Measurements from ENCODE around the gene PAPPA.
A peak's percentile ranks its signal among the peaks of the same experiment; 100 is the strongest.

PAPPA gene

DNA sequence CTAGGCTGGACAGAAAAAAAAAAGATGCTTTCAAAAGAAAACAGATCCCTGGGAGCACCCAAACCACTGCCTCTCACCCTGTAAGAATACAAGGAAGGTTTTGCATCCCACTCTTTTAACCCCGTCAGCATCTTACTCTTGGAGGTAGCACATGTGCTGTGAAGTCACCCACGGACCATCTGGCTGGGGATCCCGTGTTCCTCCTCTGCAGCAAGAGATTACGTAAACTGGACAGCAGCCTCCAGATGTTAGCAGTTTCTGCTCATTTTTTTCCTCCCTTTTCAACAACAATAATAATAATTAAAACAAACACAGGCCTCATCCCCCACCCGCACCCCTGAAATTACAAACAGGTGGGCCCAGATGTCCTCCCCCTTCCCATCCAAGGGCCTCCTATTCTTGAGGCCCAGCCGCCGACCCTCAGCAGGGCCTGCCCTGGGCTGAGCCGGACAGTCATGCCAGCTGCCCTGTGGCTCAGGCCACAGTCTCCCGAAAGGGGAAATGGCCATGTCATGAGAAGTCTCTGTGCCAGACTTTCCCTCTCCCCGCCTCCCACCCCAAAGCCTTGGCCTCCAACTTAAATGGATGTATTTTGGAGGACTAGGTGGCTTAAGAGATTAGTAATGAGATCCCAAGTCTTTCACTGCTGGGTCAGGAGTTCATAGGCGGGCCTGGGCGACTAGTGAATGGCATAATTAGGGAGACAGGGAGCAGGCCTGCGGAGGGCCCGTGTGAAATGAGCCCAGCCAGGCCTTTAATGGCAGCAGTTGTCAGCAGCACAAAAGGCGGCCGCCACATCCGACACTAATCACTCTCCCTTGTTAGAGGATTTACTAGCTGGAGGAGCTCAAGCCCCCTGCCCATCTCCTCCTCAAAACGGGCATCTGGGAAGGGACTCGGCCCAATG lies 165.1 kb downstream of the PAPPA start:
- peak; percentile 47 for DNase-seq (ENCODE audit: low spot score)

DNA sequence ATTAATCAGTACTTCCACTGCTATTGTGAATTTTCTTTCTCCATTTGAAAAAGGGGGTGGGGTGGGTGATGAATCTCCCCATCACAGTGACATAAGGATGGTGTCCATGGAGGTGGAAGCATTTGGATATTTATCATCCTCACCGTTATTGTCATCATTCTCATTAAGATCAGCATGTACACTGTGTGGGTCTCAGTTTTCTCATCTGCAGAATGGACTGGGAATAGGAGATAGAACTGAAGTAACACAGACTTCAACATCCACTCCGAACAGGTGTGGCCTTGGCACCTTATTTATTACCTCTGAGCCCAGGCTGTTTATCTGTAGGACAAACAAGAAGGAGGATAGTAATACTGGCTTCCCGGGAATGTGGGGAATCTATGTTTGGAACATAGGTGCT lies 165.9 kb downstream of the PAPPA start:
- no peak for DNase-seq (ENCODE audit: low spot score)

DNA sequence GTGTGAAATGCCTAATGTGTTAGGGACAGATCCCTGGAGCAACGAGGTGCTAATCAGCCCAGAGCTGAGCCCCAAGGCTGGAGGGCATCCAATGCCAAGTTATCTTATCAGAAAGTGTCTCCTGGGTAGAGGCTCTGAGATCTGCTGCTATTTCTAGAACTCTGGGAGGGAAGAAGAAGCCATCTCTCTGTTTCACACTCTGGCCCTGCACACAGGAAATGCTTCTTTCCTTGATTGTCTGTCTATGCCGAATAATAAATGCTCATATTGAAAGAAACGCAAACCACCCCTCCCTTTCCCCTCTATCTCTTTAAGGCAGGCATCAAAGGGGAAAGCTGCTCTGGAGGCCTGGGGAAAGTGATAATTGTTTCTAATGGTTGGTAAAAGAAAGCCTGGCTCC lies 166.7 kb downstream of the PAPPA start:
- no peak for DNase-seq (ENCODE audit: low spot score)

DNA sequence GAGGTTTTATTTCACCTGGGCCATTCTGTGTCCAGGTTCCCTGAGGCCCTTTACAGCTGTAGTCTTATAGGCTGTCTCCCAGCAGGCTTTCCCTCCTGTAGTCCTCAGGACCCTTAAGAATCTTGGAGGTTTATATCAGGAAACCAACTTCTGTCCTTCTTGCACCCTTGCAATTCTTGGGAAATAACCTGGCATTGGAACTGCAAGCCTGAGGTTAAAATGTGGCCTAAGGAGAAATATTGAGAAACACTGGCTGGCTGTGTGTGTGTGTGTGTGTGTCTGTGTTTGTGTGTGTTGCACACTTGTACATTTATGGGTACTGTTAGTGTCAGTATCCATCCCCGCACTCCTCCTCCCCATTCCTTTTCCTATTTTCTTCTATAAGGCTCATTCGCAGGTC lies 168.9 kb downstream of the PAPPA start:
- DNase-seq (ENCODE audit: low spot score) = no peak

DNA sequence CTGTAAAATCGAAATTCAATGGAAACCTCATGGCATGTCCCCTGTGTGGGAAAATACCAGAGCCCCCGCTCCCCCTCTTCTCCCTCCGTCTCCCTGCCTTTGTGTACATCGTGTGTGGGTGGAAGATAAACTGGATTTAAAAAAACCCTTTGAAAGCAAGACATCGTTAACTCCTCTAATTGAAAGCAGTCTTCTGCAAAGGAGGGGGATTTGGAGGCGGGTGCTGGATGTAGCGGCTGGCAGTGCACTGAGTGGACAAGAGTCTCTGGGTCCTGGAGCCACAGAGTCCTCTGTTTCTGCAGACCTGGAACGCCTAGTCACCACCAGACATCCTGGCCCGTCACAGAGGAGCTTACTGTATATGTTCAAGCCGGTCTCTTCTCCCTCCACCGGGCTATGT lies 169.4 kb downstream of the PAPPA start:
- no peak for DNase-seq (ENCODE audit: low spot score)

DNA sequence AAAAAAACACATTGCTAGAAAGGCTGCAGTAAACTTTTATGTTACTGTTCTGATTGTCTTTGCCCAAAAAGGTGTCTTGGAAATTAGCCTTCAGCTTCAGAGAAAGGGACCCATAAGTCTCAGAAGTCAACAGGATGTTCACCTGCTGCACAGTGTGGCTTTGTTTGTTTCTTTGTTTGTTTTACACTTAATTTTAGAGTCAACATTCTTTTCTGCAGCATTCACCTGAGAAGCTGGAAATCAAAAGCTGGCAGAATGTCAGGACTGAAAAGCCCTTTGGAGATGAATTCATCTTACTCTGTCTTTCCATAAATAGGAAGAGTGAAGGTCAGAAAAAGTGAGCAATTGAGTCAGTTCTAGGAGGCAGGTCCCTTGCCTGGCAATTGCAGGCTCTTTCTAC lies 170.0 kb downstream of the PAPPA start:
- DNase-seq (ENCODE audit: low spot score) = no peak

DNA sequence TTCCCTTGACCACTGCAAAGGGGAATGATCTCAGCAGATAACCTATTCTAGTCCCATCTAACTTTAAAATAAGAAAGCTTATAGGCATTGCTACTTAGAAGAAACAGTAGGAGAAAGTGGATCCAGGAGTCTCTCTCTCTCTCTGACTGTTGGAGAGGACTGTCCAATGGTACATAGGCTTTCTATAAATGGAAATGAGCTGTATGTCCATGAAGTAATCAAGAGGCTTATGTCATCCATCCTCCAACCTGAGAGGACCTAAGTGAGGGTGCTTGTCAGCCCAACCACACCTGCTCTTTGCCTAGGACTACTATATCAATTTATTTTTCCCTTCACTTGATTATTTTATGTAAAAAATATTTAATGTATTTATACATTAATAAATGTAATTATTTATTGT lies 172.3 kb downstream of the PAPPA start:
- no peak for DNase-seq (ENCODE audit: low spot score)

DNA sequence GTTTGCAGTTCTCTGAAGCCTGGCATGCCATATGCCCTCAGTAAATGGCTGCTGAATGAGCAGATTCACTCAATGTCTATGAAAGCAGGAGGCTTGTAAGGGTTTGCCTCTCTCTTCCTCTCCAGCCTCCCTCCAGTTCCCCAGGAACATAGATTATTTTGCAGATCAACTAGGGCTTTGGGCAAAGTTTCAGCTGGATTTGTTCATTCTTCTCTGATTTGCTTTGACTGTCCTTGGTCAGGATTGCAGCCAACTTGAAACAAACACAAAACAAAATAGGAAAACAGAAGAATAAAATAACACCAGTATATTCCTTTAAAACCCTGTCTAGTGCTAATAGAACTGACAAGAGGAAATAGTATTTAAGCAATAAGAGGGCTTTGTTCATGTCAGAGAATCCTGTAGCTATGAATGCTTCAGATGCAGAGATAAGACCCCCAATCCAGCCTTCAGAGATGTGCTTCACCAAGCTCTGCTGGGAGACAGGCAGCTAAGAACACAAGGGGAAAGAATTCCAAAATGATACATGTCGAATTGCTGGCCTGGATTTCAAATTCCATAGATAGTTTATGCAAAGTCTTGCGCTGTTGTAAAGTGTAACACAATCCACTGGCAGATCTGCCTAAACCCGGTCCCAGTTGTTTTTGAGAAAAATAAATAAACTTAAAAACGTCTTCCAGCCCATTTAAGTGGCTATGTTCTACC lies 174.3 kb downstream of the PAPPA start:
- peak; percentile 58 for DNase-seq (ENCODE audit: low spot score)

DNA sequence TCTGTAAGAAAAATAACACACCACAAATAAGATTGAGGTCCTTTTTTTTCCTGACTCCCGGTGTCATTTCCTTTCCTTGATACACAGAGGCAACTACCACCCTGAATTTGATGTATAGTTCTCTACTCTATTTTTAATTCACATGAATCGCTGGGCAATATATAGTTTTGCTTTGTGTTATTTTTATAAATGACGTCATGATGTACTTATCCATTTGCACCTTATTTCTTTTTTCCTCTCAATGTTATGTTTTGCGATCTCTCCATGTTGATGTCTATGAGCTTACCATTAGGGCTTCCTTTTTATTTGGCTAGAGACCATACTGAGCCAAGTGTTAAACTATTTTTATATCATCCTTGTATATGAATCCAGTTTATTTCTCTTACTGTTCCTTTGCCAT lies 175.9 kb downstream of the PAPPA start:
- no peak for DNase-seq (ENCODE audit: low spot score)

DNA sequence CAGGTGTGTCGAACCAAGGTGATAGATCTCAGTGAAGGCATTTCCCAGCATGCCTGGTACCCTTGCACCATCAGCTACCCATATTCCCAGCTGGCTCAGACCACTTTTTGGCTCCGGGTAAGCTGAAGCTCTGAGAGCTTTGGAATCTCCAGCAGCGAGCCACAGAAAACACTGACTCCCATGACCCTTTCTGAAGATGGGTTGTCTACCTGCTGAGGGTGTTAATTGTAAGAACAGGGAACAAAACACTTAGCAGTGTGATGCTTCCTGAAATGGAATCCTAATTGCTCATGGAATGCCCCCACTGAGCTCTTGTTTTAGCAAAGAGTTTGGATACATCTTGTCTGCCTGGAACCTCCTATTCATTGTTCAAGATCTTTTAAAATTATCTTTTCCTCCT lies 177.7 kb downstream of the PAPPA start:
- no peak for DNase-seq (ENCODE audit: low spot score)

DNA sequence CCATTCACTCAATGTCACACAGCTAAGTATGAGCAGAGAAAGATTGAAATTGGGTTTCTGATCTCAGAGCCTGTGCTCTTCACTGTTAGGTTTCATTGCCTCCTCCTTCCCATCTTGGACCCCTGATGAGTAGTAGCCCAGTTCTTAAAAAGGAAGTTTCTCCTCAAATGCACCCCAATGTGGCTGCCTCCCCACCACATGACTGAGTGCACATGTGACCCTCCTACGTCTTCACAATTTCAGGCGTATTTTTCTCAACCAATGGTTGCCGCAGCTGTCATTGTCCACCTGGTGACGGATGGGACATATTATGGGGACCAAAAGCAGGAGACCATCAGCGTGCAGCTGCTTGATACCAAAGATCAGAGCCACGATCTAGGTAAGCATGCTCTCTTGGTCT lies 178.5 kb downstream of the PAPPA start:
- DNase-seq (ENCODE audit: low spot score) = no peak

DNA sequence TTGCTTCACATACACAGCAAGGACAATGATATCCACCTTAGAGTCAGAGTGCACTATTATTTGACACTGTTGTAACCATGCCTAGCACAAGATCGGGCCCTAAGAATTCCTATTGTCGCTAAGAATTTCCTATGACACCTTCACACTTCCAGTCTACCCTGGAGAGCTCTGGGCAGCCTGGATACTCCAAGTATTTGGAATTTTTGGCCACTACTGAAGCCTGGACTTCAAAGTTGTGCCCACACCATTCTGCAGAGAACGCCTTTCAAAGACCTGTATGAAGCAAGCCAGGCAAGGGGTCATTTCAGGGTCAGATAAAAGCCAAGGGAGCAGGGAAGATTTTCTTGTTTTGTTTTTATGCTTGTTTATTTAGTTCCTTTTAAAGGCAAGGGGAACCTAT lies 179.7 kb downstream of the PAPPA start:
- DNase-seq (ENCODE audit: low spot score) = no peak

DNA sequence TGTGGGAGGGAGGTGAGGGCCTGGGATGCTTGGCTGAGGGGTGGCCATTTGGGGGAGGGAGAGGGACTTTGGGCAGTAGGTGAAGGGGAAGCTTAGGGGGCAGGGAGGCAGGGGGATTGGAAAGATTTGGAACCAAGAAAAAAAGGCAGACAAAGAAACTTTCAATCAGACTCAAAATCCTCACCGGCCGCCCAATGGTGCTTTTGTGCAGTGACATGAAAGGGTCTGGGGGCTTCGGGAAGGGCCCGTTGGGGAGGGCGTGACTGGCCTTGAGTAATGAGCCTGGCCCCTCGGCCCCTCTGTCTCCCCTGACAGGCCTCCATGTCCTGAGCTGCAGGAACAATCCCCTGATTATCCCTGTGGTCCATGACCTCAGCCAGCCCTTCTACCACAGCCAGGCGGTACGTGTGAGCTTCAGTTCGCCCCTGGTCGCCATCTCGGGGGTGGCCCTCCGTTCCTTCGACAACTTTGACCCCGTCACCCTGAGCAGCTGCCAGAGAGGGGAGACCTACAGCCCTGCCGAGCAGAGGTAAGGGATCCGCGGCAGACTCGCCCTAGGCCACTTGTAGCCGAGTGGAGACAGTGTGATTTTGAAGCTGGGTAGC lies 181.1 kb downstream of the PAPPA start:
- DNase-seq (ENCODE audit: low spot score) = no peak

DNA sequence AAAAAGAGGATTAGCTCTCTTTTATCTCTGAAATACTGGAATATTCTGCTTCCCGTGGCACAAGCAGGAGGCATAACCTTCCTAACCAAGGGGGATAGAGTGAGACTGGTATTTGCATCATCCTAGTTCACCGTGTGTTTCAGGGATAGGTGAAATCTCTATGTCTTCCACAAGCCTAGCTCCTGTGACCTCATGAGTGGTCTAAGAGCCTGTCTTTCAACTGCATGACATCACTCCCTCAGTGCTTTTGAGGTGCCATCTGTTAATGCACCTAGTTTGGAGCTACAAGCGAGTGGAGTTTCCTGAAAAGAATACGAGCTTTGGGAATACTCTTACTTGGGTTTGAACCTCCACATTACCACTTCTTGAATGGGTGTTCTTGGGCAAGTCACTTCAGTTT lies 181.8 kb downstream of the PAPPA start:
- no peak for DNase-seq (ENCODE audit: low spot score)

DNA sequence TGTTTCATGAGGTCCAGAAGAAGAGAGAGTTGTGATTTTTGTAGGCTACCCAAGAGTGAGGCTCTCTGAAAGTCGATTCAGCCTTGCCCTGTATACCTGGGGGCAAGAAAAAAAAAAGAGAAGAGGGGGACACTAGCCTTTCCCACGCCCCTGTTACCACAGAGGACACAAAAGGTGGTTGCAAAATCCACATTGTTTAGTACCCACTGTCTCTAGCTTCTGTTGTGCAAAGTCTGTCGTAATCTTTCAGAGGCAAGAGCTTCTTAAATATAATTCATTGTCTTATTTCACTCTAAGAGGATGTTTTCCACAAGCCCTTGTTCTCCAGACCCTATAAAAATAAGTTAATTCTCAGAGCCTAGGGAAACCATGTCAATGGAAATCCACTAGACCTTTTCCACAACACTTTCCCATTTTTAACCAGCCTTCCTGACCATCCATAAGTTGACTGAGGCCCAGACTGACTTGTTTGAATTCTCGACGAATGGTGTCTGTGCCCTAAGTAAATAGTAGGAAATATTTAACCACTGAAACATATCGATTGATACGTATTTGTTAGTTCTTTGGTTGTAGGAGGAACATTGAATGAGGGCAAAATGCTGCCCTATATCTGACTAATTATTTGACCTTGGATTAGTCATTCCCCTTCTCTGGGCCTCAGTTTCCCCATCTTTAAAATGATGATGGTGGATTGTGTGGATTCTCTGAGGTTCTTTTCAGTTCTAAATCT lies 182.7 kb downstream of the PAPPA start:
- DNase-seq (ENCODE audit: low spot score) = no peak

DNA sequence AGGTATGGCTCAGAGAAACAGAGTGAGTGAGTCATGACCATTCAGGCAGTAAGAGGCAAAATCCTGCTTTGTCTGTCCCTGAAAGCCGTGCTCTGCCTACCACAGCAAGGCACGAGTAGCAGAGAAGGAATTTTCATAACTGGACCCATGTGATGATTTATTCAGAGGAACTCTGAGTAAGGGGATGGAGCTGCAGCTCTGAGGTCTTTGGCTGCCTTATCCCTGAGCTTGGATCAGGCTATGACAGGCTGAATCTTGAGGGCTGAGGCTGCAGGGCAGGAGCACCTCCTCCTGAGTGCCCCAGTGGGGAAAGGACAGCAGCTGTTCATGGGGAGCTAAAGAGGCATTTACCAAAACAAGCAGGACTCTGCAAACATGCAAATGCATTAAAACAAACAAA lies 183.4 kb downstream of the PAPPA start:
- peak; percentile 41 for DNase-seq (ENCODE audit: low spot score)

DNA sequence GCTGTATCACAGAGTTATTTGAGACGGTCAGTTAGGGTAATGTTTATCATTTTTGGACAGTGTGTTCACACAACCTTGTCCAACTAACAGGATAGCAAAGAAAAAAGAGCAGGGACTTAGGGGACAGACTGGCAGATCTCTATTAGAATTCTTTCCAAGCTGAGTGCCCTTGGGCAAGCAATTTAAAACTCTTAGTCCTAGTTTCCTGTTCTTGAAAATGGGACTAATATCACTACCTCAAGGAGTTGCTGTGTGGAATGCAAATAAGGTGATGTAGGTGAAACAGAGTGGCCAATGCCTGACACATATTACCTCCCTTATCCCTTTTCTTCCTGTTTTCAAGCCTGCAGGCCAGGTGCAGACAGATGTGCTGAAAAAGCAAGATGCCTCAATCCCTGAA lies 186.7 kb downstream of the PAPPA start:
- DNase-seq (ENCODE audit: low spot score) = no peak

DNA sequence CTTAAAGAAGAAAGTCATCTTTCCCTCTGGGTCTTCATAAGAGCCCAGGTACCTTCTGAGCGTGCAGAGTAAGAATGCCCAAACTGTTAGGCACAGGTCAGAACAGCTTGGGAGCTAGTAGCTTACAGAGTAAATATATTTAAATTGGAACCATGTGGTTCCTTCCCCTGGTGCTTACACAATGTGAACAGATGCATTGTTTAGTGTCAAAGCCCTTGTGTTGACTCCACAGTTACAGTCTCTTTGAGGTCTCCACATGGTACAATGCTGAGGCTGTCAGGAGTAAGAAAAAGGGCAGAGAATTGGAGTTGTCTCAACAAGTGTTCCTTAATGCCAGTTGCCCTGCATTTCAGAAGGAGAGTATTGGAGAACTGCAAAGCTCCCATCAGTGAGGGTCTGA lies 188.5 kb downstream of the PAPPA start:
- no peak for DNase-seq (ENCODE audit: low spot score)

DNA sequence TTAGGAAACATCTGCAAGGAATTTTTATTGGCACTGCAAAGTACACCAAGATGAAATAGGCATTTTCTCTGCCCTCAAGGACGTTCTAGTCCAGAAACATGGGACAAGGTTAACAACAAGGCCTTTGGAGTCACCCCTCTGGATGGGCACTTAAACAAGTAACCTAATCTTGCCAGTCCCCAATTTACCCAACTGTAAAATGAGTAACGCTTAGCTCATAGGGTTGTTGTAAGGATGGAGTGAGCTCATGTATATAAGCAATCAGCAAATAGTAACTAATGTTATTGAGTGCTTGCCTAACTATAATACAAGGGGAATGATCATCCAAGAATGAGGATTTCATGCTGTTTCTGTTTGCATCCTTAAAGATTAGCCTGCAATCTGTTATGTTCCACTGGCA lies 189.3 kb downstream of the PAPPA start:
- DNase-seq (ENCODE audit: low spot score) = no peak

DNA sequence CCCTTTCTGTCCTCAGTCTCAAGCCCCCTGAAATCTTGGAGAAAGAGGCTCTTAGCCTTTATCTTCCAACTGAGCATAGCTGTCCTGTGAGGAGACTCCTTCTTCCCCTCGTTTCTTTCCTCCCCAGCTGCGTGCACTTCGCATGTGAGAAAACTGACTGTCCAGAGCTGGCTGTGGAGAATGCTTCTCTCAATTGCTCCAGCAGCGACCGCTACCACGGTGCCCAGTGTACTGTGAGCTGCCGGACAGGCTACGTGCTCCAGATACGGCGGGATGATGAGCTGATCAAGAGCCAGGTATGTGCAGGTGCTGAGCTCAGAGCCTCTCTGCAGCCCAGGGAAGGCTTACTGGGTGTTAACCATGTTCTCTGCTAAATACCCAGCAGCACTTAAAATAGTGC lies 190.8 kb downstream of the PAPPA start:
- DNase-seq (ENCODE audit: low spot score) = no peak

DNA sequence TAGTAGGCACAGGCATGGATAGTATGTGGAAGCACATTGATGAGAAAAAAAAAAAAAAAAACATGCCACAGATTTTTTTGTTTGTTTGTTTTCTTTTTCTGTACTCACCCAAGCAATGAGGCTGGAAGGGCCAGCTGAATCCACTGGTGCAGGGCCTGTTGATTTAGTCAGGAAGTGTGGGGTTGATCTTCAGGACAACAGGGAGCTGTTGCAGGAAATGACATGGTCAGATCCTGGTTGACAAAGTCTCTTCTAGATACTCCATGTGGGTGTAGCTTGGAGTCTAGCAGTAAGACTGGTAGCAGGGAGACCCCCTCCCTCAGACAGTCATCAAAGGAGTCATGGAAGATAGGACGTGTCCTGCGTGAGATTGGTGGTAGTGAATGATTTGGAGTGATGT lies 191.8 kb downstream of the PAPPA start:
- DNase-seq (ENCODE audit: low spot score) = no peak

DNA sequence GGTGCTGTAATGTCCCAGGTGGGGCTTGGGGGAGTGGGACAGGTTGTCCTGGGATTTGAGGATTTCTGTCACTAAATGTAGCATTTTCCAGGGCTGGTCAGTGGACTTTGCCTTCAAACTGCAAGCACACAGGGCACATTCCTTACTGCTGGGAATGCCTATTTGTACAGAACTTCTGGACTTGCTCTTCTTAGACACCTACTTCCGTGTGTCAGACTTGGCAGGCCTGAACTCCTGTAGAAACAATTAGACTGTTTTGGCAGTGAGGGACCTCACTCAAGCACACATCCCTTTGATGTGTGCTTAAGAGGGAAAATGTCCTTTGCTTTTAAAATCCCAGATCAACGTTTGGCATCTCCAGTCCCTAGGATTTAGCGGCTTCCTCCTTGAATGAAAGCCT lies 192.2 kb downstream of the PAPPA start:
- no peak for DNase-seq (ENCODE audit: low spot score)

DNA sequence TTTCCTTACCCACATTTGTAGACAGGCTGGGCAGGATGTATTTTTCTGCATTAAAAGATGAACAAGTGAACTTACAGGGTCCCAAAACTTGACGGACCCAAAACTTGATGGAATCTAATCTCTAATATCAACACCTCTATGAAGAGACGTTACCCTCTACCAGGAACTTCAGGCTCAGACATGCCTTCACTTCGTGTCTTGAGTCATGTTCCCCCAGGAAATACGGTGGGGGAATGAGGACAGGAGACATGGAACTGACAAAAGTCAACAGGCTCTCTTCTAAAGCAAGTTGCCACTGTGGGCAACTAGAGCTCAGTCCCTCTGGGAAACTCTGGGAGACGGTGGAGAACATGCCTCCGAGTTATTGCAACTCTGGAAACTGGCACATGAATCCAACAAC lies 196.1 kb downstream of the PAPPA start:
- no peak for DNase-seq (ENCODE audit: low spot score)

Data from AG08396 (cell line).